Stomach (tissue), 4 donors: ENCODE data around the gene NTM.

Source experiments
- CTCF ChIP-seq, 7 experiments: fragments of 450-650 bp in 4 of 7; fragments of 200-600 bp in 3 of 7; sonication (generic) in 3 of 7; IDR thresholded peaks; one replicate each; pipeline ENCODE4 v1.5.1; 2016 to 2019; ENCODE audit warnings: antibody characterized with exemption in 7 of 7, control low read depth in 2 of 7, mild to moderate bottlenecking in 1 of 7
- POLR2A ChIP-seq, 4 donors: fragments of 450-650 bp; IDR thresholded peaks; one replicate each; pipeline ENCODE4 v1.6.1; 2016; ENCODE audit warnings: antibody characterized with exemption in 4 of 4, control low read depth in 2 of 4, mild to moderate bottlenecking in 1 of 4, moderate library complexity in 1 of 4

GRCh38 chr11:132037467-132037862 lies 667.0 kb downstream of the NTM start:
- TF ChIP-seq CTCF (IDR thresholded peaks at IDR 0.05) (no peak), POLR2A (IDR thresholded peaks at IDR 0.05) (no peak)
